Activated CD8-positive, alpha-beta memory T cell treated with anti-CD3 and anti-CD28 coated beads, Interleukin-2, amount 50 U/mL, for 4 hours (primary cell): ENCODE measurements around the gene BLTP1.

Experiments
- DNase-seq: peaks from one replicate; pipeline ENCODE4 v3.0.0-alpha.2; 2020

Gene BLTP1

GRCh38 chr4:122170775-122171174 is 18.6 kb downstream of the BLTP1 start:
- DNase-seq, result no peak

GRCh38 chr4:122171323-122171722 is 19.2 kb downstream of the BLTP1 start:
- DNase-seq, result no peak

GRCh38 chr4:122172266-122172665 is 20.1 kb downstream of the BLTP1 start:
- no peak for DNase-seq

- DNase-seq, result no peak
These were observed 26.8 kb downstream of the BLTP1 start for GRCh38 chr4:122178961-122179360.

GRCh38 chr4:122195718-122196117 is 43.6 kb downstream of the BLTP1 start:
- no peak for DNase-seq
